IPS DF 6.9 (cell line): ENCODE measurements around the gene CHST12.

Source experiments
- DNase-seq: peaks from one replicate; pipeline ENCODE4 v3.0.0-alpha.2; 2013; ENCODE audit warnings: low read depth, low spot score
- H3K27ac ChIP-seq: one replicate; pipeline ENCODE4 v1.5.1; 2013; ENCODE audit warnings: low read length, control low read depth
- H3K27me3 ChIP-seq: 2 replicates; pipeline ENCODE4 v1.6.1; 2013; ENCODE audit warnings: mild to moderate bottlenecking, low read length; ENCODE audit not compliant: control insufficient read depth, insufficient read depth
- H3K36me3 ChIP-seq: 2 replicates; pipeline ENCODE4 v1.6.1; 2013; ENCODE audit warnings: low read length; ENCODE audit not compliant: control insufficient read depth, insufficient read depth
- H3K4me1 ChIP-seq: 2 replicates; pipeline ENCODE4 v1.6.1; 2013; ENCODE audit warnings: low read length; ENCODE audit not compliant: control insufficient read depth, insufficient read depth
- H3K4me3 ChIP-seq: 2 replicates; pipeline ENCODE4 v1.5.1; 2013; ENCODE audit warnings: mild to moderate bottlenecking, low read length
- H3K9me3 ChIP-seq: 2 replicates; pipeline ENCODE4 v1.6.1; 2013; ENCODE audit warnings: low read length, inconsistent platforms; ENCODE audit not compliant: control insufficient read depth, insufficient read depth
- WGBS: extraction: QIAGEN DNeasy Blood & Tissue Kit; methylation state at CpG from one replicate; pipeline ENCODE4 v1.1.7; 2013; ENCODE audit warnings: mixed read lengths, missing lambda C conversion rate; ENCODE audit not compliant: insufficient read length, insufficient coverage; 5-methylcytosine and 5-hydroxymethylcytosine counted together

Gene CHST12

GRCh38 chr7:2488681-2489080 lies 85.3 kb downstream of the CHST12 start:
- no peaks in the 10 kb centered on the region for H3K27me3 ChIP-seq
- no peaks in the 10 kb centered on the region for H3K36me3 ChIP-seq
- H3K27ac ChIP-seq, result no peak overlapping the region
- peaks cover under 1% of the 10 kb centered on the region; the same call in 1 of the 2 replicates for H3K4me1 ChIP-seq
- no peak overlapping the region for H3K4me3 ChIP-seq
- no peak for DNase-seq
- WGBS, result no CpG with 5 or more reads among the region's 9 CpGs
- no peaks in the 10 kb centered on the region for H3K9me3 ChIP-seq

DNA sequence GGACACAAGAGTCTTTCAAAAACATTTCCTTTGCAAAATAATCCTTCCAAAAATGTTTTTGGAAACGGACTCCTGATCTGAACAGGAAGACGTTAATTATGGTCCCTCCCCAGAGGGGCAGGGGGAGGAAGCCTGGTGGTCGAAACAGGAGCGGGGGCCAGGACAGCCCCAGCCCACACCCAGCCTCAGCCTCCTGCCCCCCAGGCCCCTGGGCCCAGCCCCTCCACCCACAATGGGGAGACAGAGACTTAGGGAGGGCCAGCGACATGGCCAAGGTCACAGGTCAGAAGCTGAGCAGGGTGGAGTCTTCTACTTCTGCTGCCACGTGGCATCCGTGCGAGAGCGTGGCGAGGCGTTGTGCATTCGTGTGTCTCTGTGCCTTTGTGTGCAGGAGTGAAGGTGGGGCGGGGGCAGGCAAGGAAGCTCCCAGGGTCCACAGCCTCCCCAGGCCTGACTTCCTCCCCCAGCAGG lies 86.8 kb downstream of the CHST12 start:
- Histone ChIP-seq H3K27me3 (no peaks in the 10 kb centered on the region), H3K9me3 (no peaks in the 10 kb centered on the region), H3K4me3 (no peak overlapping the region), H3K27ac (no peak overlapping the region), H3K36me3 (no peaks in the 10 kb centered on the region), H3K4me1 (peaks cover 1% of the 10 kb centered on the region; the same call in 1 of the 2 replicates)
- no CpG with 5 or more reads among the region's 13 CpGs for WGBS
- DNase-seq, result no peak

GRCh38 chr7:2492038-2492437 lies 88.6 kb downstream of the CHST12 start:
- no peak for DNase-seq
- no peaks in the 10 kb centered on the region for H3K27me3 ChIP-seq
- H3K4me3 ChIP-seq, result no peak overlapping the region
- H3K36me3 ChIP-seq, result no peaks in the 10 kb centered on the region
- no peak overlapping the region for H3K27ac ChIP-seq
- peaks cover 6% of the 10 kb centered on the region; the same call in 1 of the 2 replicates for H3K4me1 ChIP-seq
- 100% methylated on average over 1 of the region's 2 CpGs for WGBS
- no peaks in the 10 kb centered on the region; the same call in 1 of the 2 replicates for H3K9me3 ChIP-seq

DNA sequence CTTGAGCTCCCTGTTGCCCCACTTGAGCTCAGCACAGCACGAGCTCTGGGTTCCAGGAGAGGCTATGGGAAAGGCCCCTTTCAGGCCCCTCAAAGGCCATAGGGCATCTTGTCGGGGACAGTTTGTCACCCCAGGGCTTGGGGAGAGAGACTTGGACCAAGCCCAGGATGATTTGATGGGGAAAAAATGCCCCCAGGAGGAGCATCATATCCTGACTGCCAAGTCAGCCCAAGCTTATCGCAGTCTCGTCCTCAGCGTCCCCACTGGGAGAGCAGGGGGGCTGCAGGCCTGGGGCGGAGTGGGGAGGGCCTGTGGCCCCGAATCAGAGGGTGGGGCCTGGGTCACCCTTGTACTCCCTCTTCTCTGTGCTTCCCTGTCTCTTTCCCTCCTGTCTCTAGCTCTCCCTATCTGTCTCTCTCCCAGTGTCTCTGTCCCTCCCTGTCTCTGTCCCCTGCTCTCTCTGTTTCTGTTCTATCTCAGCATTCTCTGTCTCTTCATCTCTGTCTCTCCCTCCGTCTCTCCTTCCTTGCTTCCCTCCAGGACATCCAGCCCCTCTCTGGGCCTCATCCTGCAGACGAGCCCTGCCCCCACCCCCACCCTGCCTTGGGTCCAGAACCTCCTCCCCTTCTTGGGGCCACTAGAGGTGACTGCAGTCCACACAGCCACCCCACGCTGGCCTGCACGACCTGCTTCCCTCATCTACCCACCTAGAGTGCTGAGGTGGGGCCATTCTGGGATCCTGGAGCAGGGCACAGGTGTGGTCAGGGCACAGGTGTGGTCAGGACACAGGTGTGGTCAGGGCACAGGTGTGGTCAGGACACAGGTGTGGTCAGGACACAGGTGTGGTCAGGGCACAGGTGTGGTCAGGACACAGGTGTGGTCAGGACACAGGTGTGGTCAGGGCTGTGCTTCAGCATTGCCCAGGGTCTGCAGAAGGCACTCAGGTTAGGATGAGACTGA lies 90.1 kb downstream of the CHST12 start:
- Histone ChIP-seq H3K27ac (no peak overlapping the region), H3K4me1 (peaks cover 8% of the 10 kb centered on the region; the same call in 1 of the 2 replicates), H3K36me3 (no peaks in the 10 kb centered on the region), H3K9me3 (no peaks in the 10 kb centered on the region; the same call in 1 of the 2 replicates), H3K27me3 (no peaks in the 10 kb centered on the region), H3K4me3 (no peak overlapping the region)
- DNase-seq, result no peak
- no CpG with 5 or more reads among the region's 11 CpGs for WGBS

DNA sequence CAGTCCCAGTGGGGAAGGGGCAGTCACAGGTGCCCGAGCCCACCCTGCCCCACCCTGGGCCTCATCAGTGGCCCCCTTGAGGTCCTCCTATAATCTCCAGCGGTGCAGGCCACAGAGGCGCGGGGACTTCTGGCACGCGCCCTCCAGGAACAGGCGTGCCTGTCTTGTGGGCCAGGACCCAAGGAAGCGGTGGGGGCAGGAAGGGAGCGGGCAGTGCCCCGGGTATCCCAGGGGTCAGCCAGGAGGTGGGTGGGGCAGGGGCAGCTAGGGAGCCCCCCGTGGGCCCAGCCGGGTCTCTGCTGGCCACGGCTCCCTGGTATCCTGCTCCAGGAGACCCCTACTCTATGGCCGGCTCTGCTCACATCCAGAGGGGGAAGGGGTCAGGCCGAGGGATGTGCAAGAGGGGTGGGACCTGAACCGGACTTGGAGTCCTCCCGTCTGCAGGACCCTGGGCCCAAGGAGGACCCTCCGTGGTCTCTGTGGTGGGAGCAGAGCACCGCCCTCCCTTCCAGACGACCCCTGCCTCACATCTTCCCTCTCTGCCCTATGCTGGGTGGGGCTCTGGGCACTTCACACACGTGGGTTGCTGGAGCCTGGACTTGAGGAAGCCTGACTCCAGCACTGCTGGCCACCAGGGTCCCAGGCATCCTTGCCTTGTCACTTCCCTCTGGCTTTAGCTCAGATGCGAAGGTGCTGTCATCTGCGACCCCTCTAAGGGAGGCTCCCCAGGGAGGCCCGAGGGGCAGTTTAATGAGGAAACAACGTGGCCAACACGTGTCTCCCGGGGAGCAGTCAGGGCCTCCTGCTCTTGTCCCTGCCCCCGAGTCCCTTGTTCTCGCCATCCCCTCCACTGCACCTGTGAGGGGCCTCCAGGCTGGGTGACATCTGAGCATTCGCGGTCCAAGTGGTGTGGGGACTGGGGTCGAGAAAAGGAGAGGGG lies 91.0 kb downstream of the CHST12 start:
- Histone ChIP-seq H3K36me3 (no peaks in the 10 kb centered on the region), H3K4me3 (no peak overlapping the region), H3K27ac (no peak overlapping the region), H3K9me3 (no peaks in the 10 kb centered on the region; the same call in 1 of the 2 replicates), H3K4me1 (peaks cover 10% of the 10 kb centered on the region; the same call in 1 of the 2 replicates), H3K27me3 (no peaks in the 10 kb centered on the region)
- no CpG with 5 or more reads among the region's 32 CpGs for WGBS
- DNase-seq, result no peak

DNA sequence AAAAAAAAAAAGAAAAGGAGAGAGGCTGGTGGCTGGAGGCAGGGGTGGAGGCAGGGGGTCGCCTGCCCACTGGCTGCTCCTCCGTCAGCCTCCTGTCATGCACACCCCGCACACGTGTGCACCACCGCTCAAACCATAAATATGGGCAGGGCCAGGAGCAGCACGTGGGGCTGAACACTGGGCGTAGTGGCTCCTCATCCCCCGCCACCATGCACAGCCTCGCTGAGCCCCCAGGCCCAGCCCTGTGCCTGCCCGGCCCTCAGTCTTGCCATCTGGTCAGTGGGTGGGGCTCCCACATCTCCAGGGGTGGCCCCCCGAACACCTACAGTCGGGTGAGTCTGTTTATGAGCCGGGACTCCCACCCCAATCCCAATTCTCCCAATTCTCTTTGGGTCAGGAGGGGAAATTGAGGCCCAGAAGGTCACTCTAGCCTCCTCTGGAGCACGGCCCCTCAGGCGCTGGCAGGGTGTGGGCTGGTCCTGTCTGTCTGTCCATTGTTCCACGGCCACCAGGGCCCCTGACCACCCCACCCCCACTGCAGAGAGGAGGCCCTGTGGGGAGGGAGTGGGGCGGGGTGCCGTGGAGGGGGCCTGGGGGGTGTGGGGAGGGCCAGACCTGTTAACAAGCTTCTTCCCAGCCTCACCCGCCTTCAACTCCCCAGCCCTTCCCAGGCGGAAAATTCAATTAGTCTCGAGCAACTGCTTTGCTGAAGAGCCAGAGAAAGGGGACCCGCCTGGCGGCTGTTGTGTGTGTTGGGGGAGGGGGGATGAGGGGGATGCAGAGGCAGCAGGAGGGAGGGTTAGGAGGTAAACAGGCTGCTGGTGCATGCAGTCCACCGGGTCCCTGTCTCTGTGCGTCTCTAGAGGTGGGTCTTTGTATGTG lies 92.2 kb downstream of the CHST12 start:
- no peak overlapping the region for H3K27ac ChIP-seq
- H3K4me1 ChIP-seq, result peaks cover 15% of the 10 kb centered on the region
- no peak overlapping the region for H3K4me3 ChIP-seq
- no peaks in the 10 kb centered on the region for H3K27me3 ChIP-seq
- DNase-seq, result no peak
- no CpG with 5 or more reads among the region's 25 CpGs for WGBS
- no peaks in the 10 kb centered on the region; the same call in 1 of the 2 replicates for H3K9me3 ChIP-seq
- no peaks in the 10 kb centered on the region for H3K36me3 ChIP-seq

- no peaks in the 10 kb centered on the region; the same call in 1 of the 2 replicates for H3K9me3 ChIP-seq
- no peak overlapping the region for H3K27ac ChIP-seq
- H3K4me1 ChIP-seq, result peaks cover 15% of the 10 kb centered on the region
- DNase-seq, result no peak
- WGBS, result no CpG with 5 or more reads among the region's 9 CpGs
- no peaks in the 10 kb centered on the region for H3K27me3 ChIP-seq
- no peaks in the 10 kb centered on the region for H3K36me3 ChIP-seq
- H3K4me3 ChIP-seq, result no peak overlapping the region
Observed at GRCh38 chr7:2496375-2496774, 93.0 kb downstream of the CHST12 start.

- Histone ChIP-seq H3K27me3 (no peaks in the 10 kb centered on the region), H3K4me3 (no peak overlapping the region), H3K4me1 (peaks cover 15% of the 10 kb centered on the region), H3K9me3 (no peaks in the 10 kb centered on the region; the same call in 1 of the 2 replicates), H3K27ac (no peak overlapping the region), H3K36me3 (no peaks in the 10 kb centered on the region)
- WGBS, result no CpG with 5 or more reads among the region's 3 CpGs
- no peak for DNase-seq
Observed at GRCh38 chr7:2497065-2497464, 93.7 kb downstream of the CHST12 start.

DNA sequence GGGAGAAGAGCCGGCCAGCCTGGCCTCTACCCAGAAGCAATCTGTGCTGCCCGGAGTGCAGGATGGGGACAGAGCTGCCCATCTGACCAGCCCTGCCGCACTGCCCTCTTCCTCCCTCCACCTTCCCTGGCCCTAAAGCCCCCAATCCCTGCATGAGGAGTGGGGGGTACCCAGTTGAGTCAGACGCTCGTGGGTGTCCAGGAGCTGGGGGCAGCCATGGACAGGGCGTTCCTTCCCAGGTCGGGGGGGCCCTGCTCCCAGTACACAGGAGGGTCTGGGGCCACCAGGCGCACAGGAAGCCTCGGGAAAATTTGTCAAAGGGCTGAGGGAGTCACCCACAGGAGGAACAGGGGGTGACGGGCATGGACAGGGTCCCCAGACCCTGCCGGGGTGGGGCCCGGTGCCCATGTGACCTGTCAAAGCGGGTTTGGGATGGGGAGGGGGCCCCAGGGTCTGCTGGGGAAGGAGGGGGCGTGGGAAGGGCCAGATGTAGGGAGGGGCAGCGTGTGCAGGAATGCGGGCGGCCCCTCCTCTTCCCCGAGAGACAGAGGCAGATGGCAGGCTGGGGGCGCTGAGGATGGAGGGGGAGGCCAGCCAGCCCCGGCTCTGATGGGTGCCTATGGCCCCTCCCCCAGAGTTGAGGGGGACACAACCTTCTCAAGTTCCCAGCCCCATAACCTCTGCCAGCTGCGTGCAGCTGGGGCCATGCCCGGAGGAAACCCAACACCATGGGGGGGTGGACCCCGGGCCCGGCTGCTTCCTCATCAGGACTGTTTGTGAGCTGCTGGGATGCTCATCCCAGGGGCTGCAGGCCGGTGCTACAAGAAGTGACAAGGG lies 94.3 kb downstream of the CHST12 start:
- Histone ChIP-seq H3K36me3 (no peaks in the 10 kb centered on the region), H3K27me3 (no peaks in the 10 kb centered on the region), H3K4me1 (peaks cover 15% of the 10 kb centered on the region), H3K9me3 (no peaks in the 10 kb centered on the region; the same call in 1 of the 2 replicates), H3K4me3 (no peak overlapping the region), H3K27ac (no peak overlapping the region)
- DNase-seq, result no peak
- no CpG with 5 or more reads among the region's 25 CpGs for WGBS
